GM12801 (cell line): ENCODE results near the gene TRAPPC2.

ENCODE experiments used
- CTCF ChIP-seq: IDR thresholded peaks from one replicate; pipeline ENCODE4 v1.5.1; 2011; ENCODE audit warnings: control low read depth; ENCODE audit not compliant: insufficient read length; ENCODE audit errors: extremely low read depth

The TRAPPC2 gene

GRCh38 chrX:13702111-13702789 lies 32.2 kb downstream of the TRAPPC2 start:
- no peak for TF ChIP-seq CTCF

- no peak for TF ChIP-seq CTCF
Observed at GRCh38 chrX:13700380-13700779, 34.0 kb downstream of the TRAPPC2 start.

- TF ChIP-seq CTCF: no peak
Observed at GRCh38 chrX:13699183-13699826, 35.1 kb downstream of the TRAPPC2 start.

GRCh38 chrX:13698432-13698831 lies 36.0 kb downstream of the TRAPPC2 start:
- no peak for TF ChIP-seq CTCF

- TF ChIP-seq CTCF: no peak
Observed at GRCh38 chrX:13697976-13698375, 36.4 kb downstream of the TRAPPC2 start.

- TF ChIP-seq CTCF: no peak
Observed at GRCh38 chrX:13697455-13697854, 37.0 kb downstream of the TRAPPC2 start.

- no peak for TF ChIP-seq CTCF
Observed at GRCh38 chrX:13695601-13696115, 38.8 kb downstream of the TRAPPC2 start.
